Activated naive CD4-positive, alpha-beta T cell treated with anti-CD3 and anti-CD28 coated beads, Interleukin-2, amount 50 U/mL, for 16 hours (primary cell): ENCODE data around the gene SDCBP2.

Experiments used
- DNase-seq: peaks from one replicate; pipeline ENCODE4 v3.0.0-alpha.2; 2020

The SDCBP2 gene, protein sequence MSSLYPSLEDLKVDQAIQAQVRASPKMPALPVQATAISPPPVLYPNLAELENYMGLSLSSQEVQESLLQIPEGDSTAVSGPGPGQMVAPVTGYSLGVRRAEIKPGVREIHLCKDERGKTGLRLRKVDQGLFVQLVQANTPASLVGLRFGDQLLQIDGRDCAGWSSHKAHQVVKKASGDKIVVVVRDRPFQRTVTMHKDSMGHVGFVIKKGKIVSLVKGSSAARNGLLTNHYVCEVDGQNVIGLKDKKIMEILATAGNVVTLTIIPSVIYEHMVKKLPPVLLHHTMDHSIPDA

DNA sequence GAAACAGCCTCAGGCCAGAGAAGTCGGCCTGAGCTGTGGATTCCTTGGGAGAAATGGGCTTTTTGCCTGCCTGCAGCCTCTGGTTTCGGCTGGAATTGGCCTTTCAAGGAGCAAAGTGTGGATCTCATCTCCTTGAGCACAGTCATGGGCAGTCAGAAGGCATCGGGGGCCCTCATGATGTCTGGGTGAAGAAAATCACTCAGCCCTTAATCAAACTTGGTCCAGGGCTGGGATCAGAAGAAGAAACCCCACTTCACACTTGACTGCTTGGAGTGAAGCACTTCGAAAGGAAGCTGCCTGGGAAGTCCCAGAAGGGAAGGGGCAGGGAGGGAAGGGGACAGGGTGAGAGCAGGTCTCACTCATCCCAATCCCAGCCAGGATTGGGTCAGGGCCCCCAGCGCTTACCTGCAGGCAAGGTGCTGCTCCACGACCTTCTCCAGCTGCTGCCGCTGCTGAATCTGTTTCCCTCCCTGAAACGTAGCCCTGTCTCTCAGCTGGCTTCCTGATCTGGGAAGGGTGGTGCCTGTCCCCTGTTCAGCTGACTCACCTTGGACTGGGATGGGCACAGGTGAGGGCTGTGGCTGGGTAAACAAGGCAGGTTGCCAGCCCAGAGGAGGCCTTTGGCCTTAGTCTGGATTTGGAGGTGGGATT is at the start of gene SDCBP2:
Gene SDCBP2, minus strand, starts transcription at position 460 of the 651 bp plus-strand sequence. CDS start 8,723 bp downstream, outside the sequence.
- no peak for DNase-seq

DNA sequence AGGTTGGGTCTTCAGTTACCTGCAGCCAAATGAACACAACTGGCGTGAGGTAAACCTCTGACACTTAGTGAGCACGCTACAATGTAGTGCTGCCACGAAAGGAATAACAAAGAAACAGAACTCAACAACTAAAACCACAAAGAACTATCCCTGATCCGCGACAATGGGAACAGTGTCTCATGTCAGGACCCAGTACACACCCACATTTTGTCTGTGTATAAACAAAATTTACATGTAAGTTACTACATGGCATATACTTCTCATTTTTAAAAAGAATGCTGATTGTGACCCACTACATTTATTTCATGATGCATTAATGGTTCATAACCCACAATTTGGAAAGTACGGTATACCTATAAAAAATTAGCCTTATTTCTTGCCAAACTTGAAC is 49.8 kb upstream of the SDCBP2 start:
- DNase-seq: no peak

DNA sequence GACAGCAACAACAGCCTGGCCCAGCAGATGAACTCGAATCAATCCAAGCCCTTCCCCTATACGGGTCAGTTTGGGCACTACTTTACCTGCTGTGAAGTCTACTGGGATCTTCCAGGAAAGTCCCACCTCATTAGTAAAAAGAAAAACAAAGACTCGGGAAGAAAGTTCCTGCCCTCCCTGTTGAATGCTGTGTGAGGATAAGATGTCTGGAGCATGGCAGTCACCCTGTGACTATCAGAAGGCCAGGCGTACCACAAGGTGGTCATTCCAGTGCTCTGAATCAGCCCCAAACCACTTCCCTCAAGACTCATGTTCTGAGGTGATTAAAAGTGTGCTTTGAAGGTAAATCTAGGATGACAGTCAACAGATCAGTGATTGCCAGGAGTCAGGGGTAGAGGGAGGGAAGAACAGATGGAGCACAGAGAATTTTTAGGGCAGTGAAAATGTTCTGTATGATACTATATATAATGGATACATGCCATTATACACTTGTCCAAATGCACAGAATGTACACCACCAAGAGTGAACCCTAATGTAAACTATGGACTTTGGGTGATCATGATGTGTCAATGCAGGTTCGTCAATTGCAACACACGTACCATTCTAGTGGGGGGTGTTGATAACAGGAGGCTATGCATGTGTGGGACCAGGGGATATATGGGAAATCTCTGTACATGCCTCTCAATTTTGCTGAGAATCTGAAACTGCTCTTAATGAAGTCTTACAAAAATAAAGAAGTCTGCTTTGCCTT is 49.2 kb upstream of the SDCBP2 start:
- no peak for DNase-seq

DNA sequence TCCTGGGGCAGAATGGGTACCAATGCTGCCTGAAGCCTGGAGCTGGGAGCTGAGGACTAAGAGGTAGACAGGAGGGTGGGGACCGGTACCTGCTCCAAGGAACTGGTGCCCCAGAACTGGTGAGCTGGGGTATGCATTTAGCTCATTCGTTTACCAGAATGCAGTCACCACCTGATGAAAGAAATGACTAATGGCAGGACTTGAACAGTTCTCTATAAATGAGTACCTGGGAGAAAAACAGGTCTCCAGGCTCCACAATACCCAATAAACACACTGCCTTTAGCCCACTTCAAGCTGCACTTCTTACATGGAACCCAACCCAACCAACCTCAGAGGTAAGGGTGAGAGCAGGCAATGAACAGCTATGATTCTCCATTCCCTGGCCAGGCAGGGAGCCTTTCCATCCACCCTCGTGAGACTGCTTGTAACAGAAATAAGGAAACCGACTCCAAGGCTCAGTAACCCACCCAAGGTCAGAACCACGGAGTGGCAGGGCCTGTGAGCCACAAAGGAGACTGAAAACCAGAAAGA is 48.5 kb upstream of the SDCBP2 start:
- DNase-seq: no peak

DNA sequence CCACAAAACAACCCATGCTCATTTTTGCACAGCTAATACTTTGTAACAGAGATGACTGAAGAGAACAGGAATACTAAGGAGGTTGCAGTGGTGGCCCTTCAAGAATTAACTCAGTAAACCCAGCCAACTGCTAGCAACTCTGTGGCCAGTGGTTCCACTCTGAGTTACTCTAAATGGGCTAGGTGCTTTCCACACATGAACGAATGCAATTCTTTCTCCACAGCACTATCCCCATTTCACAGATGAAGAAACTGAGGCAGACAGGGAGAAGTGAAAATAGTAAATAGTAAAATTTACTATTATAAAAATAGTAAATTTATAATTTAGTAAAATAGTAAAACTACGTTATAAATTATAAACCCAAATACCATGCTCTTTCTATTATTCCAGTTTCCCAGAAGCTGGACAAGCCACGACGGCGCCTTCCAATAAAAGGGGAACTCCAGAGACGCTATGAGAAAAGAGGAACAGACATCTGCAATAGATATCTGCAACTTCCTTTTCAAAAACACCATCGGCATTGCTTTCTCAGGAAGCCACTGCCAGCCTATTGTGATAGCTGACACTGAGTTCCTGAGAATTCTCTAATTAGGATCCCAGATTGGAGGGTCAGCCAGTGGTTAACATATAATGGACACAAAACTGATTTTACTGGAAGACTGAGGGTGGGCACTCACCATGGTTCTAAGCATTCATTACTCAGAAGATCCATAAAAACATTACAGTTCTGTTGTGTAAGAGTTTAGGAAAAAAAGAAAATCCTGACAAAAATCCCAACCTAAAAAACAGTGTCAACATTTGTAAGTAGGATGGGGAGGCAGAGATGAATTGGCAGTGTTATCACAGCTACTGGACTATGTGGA is 47.7 kb upstream of the SDCBP2 start:
- DNase-seq: no peak

DNA sequence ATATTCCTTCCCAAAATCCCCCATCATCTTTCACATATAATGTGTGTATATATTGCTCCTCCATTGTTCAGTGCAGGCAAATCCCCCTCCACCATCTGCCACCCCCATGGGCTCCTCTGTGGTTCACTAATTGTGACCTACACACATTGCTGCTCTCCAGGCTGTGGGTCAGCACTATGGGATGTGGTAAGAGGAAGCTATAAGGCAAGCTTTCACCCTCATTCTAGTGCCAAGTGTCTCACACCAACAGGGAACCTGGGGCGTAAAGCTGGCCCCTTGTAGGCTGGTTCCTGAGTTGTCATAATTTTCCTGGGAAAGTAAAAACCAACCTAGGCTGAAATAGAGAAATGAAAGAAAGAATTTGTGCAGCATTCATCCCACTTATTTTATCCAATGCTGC is 47.1 kb upstream of the SDCBP2 start:
- DNase-seq: no peak

DNA sequence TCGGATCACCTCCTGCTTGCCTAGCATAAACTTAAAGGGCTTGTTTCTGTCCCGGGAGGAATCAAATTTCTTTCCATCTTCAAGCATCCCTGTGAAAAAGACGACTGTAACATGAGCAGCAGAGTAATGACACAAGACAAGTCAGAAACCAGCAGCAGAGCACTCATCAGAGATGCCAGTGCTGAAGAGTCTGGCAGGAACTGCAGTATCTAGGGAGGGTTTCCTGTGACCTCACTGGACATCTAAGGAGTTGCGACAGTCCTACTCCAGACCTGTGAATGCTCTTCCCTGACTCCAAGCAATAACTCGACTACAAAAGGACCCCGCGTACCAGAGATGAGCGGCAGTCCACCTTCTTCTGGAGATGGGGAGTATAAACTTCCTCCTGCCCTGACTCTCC is 46.6 kb upstream of the SDCBP2 start:
- DNase-seq: no peak

DNA sequence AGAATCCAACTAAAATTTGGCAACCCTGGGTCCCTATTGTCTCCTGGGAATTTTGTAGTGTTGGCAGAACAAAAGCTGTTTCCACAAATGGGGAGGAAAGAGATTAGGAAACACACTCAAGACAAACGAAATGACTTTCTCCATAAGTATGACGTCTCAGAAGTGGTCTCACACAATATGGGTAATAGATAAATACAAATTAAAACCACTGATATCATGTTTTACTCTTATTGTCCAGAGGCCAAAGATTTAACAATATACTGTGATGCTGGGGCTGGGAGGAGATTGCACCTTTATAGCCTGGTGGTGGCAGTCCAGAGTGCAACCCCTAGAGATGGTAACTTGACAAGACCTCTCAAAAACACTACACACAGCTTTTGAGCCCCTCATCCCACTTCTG is 45.3 kb upstream of the SDCBP2 start:
- DNase-seq: no peak

DNA sequence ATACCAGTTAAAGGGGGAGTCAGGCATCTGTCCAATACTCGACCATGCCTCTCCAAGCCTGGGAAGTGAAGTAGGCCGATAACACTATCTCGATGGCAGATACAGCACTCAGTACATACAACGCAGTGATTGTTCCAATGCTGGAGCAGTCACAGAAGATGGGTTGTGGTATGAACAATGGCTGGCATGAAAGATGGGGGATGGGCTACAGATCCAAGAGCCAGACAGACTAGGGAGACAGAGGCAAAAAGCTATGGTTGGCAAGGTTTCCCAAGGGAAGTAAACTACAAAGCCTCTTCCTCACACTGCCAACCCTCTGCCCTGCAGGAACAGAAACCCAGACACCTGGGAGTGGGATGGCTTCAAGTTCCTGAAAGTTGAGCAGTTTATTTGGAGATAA is 44.7 kb upstream of the SDCBP2 start:
- DNase-seq: no peak

DNA sequence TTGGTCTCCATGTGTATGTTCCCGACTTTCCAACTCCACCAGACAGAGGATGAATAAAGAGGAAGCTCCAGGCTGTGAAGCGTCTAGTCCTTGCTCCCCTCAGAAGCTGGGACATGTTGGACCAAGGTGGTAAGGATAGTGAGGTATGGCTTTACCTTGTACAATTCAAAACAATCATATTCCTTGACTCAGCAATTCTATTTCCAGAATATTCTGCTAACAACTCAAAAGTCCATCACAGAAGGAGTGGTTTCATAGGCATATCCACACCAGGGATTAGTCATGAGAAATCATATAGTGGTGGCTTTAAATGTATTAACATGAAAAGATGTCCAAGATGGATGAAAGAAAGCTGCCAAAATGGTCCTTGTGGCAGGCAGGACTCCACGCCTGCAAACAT is 44.1 kb upstream of the SDCBP2 start:
- DNase-seq: no peak

DNA sequence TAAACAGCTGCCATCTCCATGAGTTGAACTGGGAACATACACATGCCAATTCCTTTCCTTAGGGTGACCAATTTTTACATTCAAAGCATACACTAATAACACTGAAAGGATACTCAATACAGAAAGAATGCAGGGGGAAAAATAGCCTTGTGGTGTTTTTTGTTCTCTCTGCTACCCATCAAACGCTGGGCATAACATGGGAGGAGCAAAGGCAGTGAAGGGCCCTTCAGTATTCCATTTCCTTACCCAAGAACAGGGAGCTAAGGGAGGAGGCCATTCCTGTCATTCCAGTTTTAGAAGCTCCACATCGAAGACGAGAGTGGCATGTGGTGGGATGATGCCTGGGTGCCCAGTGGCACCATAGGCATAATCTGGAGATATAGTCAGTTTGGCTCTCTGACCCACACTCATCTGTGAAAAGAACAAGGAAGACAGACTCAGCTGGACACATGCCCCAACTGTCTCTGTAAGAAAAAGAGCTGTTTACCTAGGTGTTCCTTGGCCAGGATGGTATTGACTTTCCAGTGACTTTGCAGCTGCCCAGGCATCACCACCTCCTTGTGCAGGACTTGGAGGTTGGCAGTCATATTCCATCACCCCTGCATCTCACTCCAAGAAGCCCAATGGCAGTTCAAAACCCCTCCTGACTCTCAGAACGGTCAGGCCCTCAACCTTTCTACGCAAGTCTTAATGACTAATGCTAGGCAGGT is 43.0 kb upstream of the SDCBP2 start:
- no peak for DNase-seq

DNA sequence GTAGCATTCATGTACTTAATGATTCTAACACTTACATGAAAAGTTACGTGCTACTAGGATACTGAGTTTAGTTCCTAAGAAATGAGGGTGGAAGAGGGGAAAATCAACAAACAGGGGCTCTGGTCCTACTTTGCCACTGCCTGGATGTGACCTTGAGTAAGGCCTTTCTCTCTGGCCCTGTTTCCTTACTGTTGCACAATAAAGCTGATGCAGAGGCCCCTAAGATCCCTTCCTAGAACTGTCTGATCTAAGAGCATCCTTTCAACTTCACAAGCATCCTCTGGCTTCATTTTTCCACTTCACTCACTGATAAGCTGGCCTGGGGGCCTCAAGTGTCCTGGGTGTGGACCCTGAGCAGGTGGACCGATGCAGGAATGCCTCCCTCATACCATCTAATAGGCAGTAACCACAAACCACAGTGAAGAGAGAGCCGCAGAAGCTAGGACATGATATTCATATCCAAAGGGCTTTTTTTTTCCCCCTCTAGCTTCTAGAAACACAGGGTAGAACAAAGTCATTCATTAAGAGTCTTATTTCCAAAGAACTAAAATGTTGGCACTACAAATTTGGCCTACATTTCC is 42.4 kb upstream of the SDCBP2 start:
- DNase-seq: no peak

DNA sequence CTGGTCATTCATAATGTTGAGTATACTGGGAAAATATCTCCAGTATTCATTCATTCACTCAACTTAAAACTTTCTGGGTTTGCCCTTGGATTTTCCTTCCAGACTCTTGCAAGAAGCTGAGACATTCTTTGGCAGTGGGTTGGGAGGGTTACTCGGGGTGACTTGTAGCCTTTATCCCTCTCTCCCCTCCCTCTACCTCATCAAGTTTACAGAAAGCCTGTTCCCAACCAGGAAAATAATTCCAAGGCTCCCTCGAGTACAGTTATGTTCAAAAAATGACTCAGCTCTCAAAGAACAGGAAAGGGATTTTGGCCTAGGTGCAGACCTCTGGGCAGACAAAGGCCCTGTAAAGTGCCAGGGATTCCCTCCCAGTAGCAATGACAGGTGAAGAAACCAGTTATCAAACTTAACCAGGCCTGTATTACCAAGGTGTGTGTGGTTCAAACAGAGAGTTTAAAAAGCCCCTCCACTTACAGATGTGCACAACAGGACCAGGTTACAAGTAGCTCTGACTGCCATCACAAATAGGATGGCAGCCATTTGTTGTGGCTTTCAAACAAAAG is 41.7 kb upstream of the SDCBP2 start:
- DNase-seq: no peak

DNA sequence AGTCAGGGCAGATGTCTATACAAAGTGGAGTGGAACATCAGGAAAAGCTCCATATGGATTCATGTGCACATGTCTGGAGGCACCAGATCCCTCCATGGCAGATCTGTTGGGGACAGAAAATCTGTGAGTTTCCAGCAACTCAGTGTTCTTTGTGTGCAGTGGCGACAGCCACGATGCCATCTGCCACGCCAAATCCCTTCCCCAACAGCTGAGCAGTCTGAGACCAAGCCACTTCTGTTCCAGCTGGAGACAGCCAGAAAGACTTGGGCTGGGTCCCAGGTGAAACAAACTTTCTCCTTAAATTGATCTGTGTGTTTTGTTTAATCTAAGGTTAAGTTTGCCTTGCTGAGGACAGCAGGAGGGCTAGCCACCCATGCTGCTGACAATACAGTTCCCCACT is 41.0 kb upstream of the SDCBP2 start:
- DNase-seq: no peak

DNA sequence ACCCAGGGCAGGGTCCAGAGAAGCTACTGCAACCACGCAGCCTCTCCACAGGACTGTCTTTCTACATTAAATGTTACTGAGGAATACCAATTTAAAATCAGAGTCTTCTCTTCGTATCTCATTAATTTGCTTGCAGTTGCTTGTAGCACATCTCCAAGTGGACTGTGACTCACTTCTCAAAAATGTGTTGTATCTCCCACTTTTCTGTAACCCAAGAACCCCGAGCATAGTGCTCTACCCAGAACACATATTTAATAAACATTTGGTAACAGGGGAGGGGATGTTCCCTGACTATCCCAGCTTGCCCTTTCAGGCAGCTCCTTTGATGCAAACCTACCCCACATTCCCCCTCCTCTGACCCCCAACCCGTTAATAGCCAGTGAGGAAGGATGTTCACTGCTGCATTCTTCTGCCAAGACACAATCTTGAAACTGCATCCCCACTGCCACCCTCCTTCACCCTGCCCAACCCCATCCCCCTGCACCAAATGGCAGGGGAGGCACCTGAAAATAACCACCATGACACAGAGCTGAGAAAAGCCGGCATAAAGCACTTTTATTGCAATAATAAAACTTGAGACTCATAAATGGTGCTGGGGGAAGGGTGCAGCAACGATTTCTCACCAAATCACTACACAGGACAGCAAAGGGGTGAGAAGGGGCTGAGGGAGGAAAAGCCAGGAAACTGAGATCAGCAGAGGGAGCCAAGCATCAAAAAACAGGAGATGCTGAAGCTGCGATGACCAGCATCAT is 39.7 kb upstream of the SDCBP2 start:
- DNase-seq: no peak

DNA sequence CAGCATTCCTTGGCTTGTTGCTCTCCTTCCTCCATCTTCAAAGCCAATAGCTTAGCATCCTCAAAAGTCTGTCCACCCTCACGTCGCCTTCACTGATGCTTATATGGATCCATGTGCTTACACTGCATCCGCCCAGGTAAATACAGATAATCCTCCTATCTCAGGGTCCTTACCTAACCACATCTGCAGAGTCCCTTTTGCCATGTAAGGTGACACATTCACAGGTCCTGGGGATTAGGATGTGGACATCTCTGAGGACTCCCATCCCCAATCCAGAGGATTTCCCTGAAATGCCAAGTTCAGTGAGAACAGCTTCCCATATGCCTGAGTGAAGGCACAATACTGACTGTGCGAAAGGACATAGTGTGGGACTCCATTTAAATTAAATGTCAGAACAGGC is 38.5 kb upstream of the SDCBP2 start:
- DNase-seq: no peak

DNA sequence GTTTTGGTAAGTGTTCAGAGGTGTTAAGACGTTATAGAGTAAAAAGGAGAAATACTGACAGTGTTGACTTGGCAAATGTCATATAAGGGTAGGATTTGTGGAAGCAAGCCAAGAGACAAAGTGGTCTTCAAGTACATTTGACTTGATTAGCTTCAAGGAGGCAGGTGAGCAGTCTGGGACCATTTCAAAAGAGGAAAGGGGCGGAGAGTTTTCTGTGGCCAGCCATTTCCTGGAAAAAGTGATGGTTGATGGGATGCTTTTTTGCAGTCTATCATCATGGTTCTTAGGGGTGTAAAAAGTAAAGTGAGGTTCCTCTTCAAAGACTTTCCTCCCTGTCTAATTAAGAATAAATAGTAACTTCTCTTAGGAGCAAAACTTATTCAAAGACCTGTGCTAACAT is 35.2 kb upstream of the SDCBP2 start:
- DNase-seq: no peak

DNA sequence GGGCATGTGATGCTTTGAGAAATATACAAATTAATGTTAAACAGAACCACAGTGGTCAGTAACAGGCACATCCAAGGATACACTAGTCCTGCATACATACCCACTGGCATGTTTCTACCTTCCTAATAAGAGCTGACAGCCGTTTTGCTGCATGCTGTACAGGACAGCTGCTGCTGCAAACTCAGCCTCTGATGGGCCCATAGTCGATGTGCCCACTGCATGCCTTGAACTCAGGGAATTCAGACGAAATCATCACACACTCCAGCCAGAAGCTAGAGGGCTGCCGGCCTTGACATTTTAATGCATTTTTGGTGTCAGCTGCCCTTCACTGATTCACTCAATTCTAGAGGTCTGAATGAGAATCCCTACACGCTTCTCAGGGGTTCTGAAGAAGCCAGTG is 34.6 kb upstream of the SDCBP2 start:
- no peak for DNase-seq

DNA sequence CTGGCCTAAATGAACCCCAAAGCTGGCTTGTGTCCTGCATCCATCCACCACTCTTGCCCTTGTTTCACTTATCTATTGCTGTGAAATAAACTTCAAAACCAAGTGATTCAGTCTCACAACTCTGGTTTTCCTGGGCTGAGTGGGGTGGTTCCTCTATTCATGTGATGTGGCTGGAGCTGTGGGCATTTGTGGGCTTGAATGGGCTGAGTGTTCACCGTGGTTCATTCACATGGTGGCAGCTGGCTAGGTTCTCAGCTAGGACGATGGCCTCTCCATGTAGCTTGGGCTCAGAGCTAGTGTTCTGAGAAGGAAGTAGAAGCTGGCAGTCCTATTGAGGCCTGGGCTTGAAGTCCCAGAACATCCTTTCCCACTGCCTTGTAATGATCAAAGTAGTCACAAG is 33.5 kb upstream of the SDCBP2 start:
- DNase-seq: no peak

DNA sequence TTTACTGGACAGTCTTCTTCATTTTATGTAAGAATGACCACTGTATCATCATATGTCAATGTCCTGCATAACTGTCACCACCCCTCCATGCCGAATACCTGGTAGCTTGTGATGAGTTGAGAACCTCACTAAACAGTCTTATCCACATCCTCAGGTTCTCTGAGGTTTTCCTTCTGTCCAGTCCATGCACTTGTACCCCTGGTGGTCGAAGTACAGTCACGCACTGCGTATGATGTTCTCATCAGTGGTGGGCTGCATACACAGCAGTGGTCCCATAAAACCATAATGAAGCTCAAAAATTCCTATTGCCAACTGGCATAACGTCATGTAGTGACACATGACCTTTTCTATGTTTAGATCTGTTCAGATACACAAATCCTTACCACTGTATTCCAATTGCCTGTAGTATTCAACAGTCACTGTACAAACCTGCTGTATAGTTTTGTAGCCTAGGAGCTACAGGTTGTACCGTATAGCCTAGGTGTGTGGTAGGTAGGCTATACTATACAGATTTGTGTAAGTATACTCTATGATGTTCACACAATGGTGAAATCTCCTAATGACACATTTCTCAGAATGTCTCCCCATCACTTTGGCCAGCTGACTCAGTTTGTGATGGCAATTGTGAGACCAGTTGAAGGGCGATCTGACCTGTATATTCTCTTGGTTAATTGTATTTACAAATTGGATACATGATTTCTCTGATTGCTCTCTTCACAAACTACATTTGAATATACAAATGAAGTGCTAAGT is 31.3 kb upstream of the SDCBP2 start:
- no peak for DNase-seq
